HL-60 (cell line): ENCODE data around the gene LRBA.

Source experiments
- DNase-seq, 2 experiments: peaks; one replicate each; pipeline ENCODE4 v3.0.0-alpha.2; 2010 to 2020; ENCODE audit warnings: low read depth in 1 of 2, low spot score in 1 of 2
- H3K27ac ChIP-seq: fragments of 250-450 bp; sonication (Bioruptor Pico); replicated peaks from 2 replicates; pipeline ENCODE4 v1.5.1; 2020; ENCODE audit warnings: mild to moderate bottlenecking, moderate library complexity
- H3K27me3 ChIP-seq: fragments of 250-450 bp; sonication (Bioruptor Pico); 2 replicates; pipeline ENCODE4 v1.5.1; 2021; ENCODE audit warnings: mild to moderate bottlenecking, moderate library complexity; ENCODE audit not compliant: insufficient read depth, poor library complexity, severe bottlenecking
- H3K4me3 ChIP-seq: replicated peaks from 2 replicates; pipeline ENCODE4 v1.5.1; 2011; ENCODE audit warnings: mild to moderate bottlenecking, control low read depth, low read length; ENCODE audit not compliant: insufficient read depth
- GABPA ChIP-seq: IDR thresholded peaks from 2 replicates; pipeline ENCODE4 v1.6.1; 2012; ENCODE audit warnings: low read depth
- POLR2AphosphoS5 ChIP-seq: IDR thresholded peaks from 2 replicates; pipeline ENCODE4 v1.6.1; 2012; ENCODE audit warnings: low read depth
- SPI1 ChIP-seq: IDR thresholded peaks from 2 replicates; pipeline ENCODE4 v1.6.1; 2012; ENCODE audit warnings: low read depth, mild to moderate bottlenecking, borderline replicate concordance
- TF ChIP-seq, protein P1 (sequence below): IDR thresholded peaks from one replicate; pipeline ENCODE4 v1.5.1; 2011; ENCODE audit warnings: low read length, control low read depth, inconsistent platforms; ENCODE audit not compliant: insufficient read depth
- TF ChIP-seq, protein P2 (sequence below): IDR thresholded peaks from 2 replicates; pipeline ENCODE4 v1.6.1; 2012; ENCODE audit warnings: low read depth; ENCODE audit not compliant: insufficient replicate concordance

LRBA gene

DNA sequence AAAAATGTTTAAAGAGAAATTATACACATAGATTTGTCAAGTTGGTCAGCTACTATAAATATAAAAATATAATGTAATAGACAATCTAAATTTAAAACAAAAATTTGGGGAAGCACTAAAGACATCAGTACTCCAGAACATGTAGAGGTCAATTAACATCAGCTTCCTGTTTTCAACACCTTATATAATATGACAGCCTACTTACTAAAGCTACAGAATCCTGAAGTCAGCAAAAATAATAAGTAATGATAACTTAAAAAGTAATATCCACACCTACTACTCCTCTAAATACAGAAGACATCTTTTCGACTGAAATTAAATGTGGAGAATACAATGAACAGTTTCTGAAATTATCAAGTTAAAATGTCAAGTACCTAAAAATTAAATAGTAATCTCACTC lies 118.6 kb downstream of the LRBA start:
- H3K27ac ChIP-seq: no peak overlapping the region
- TF ChIP-seq POLR2AphosphoS5: no peak
- TF ChIP-seq, protein P1, sequence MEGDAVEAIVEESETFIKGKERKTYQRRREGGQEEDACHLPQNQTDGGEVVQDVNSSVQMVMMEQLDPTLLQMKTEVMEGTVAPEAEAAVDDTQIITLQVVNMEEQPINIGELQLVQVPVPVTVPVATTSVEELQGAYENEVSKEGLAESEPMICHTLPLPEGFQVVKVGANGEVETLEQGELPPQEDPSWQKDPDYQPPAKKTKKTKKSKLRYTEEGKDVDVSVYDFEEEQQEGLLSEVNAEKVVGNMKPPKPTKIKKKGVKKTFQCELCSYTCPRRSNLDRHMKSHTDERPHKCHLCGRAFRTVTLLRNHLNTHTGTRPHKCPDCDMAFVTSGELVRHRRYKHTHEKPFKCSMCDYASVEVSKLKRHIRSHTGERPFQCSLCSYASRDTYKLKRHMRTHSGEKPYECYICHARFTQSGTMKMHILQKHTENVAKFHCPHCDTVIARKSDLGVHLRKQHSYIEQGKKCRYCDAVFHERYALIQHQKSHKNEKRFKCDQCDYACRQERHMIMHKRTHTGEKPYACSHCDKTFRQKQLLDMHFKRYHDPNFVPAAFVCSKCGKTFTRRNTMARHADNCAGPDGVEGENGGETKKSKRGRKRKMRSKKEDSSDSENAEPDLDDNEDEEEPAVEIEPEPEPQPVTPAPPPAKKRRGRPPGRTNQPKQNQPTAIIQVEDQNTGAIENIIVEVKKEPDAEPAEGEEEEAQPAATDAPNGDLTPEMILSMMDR: no peak
- TF ChIP-seq, protein P2, sequence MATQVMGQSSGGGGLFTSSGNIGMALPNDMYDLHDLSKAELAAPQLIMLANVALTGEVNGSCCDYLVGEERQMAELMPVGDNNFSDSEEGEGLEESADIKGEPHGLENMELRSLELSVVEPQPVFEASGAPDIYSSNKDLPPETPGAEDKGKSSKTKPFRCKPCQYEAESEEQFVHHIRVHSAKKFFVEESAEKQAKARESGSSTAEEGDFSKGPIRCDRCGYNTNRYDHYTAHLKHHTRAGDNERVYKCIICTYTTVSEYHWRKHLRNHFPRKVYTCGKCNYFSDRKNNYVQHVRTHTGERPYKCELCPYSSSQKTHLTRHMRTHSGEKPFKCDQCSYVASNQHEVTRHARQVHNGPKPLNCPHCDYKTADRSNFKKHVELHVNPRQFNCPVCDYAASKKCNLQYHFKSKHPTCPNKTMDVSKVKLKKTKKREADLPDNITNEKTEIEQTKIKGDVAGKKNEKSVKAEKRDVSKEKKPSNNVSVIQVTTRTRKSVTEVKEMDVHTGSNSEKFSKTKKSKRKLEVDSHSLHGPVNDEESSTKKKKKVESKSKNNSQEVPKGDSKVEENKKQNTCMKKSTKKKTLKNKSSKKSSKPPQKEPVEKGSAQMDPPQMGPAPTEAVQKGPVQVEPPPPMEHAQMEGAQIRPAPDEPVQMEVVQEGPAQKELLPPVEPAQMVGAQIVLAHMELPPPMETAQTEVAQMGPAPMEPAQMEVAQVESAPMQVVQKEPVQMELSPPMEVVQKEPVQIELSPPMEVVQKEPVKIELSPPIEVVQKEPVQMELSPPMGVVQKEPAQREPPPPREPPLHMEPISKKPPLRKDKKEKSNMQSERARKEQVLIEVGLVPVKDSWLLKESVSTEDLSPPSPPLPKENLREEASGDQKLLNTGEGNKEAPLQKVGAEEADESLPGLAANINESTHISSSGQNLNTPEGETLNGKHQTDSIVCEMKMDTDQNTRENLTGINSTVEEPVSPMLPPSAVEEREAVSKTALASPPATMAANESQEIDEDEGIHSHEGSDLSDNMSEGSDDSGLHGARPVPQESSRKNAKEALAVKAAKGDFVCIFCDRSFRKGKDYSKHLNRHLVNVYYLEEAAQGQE: no peak
- TF ChIP-seq GABPA: no peak
- no peak for TF ChIP-seq SPI1
- no peaks in the 10 kb centered on the region for H3K27me3 ChIP-seq
- no peak for DNase-seq
- H3K4me3 ChIP-seq: no peak overlapping the region

DNA sequence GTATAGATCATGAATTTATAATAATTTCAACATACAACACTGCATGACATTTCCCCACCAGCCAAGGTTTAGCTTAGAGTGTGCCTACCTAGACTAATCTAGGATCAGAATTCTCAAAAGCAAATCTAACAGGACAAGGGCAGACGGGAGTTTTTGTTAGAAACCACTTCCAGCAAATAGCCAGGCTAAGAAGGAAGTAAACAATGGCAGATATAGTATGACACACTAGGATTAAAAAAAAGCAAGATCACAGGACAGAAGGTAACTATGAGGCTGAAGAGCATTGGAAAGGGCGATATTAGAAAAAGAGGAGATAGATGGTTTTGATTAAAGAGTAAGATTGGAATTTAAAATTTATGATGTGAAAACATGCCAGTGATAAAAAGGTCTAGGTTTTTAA lies 124.8 kb downstream of the LRBA start:
- H3K27ac ChIP-seq: no peak overlapping the region
- no peaks in the 10 kb centered on the region for H3K27me3 ChIP-seq
- TF ChIP-seq SPI1 (no peak), GABPA (no peak)
- TF ChIP-seq, protein P2: no peak
- H3K4me3 ChIP-seq: no peak overlapping the region
- DNase-seq: no peak

DNA sequence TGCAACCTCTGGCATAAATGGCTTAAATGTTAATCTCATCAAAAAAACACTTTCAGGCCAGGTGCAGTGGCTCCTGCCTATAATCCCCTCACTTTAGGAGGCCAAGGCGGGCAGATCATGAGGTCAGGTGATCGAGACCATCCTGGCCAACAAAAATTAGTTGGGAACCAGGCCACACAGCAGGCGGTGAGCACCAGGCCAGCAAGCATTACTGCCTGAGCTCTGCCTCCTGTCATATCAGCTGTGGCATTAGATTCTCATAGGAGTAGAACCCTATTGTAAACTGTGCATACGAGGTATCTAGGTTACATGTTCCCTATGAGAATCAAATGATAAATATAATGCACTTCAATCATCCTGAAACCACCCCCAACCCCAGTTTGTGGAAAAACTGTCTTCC lies 125.8 kb downstream of the LRBA start:
- DNase-seq: no peak
- no peak for TF ChIP-seq POLR2AphosphoS5
- TF ChIP-seq, protein P2: no peak
- no peak overlapping the region for H3K27ac ChIP-seq
- H3K27me3 ChIP-seq: no peaks in the 10 kb centered on the region
- no peak overlapping the region for H3K4me3 ChIP-seq

DNA sequence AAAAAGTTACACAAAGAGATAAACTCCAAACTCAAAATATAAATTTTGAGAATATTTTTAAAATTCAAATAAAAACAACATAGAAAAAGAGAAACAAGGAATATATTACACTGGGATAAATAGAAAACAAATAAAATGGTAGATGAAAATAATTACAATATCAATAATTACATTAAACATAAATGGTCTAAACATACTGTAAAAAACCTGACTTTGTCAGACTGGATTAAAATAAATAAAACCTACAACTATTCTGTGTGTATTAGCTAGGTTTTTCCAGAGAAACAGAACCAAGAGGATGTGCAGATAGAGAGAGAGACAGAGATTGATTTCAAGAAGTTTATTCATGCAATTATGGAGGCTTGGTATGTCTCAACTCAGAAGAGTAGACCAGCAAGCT lies 126.5 kb downstream of the LRBA start:
- no peak for TF ChIP-seq POLR2AphosphoS5
- TF ChIP-seq SPI1: no peak
- TF ChIP-seq GABPA: no peak
- TF ChIP-seq, protein P2: no peak
- TF ChIP-seq, protein P1: no peak
- H3K4me3 ChIP-seq: no peak overlapping the region
- DNase-seq: no peak
- H3K27ac ChIP-seq: no peak overlapping the region
- no peaks in the 10 kb centered on the region for H3K27me3 ChIP-seq
